ENCODE measurements around the gene POLR1E. TPM values are rescaled to one million over a fixed set of nuclear protein-coding genes. Genes with fewer than 3 reads are reported as not detected.
A peak's percentile ranks its signal among the peaks of the same experiment; 100 is the strongest.

The POLR1E gene
- total RNA-seq, 4 donors from 2014 or later = 16.7 to 22.3 (median 17.6) TPM

DNA sequence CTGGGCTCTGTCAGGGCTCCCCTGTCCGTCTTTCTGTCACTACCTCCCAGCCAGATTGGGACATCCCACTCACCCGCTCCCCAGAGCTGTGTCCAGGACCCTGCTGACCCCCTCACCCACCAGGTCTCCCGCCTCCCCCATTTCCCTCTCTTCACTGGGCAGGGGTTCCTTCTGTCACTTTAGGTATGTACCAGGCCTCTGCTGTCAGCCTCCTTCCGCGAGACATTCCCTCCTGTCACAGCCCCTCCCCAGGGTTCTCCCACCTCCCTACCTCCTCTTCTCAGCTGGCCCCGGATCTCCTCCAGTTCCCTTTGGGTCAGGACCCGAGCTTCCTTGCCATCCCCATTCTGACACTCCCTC lies 488 bp downstream of the POLR1E start:
- Histone ChIP-seq H3K27me3 (no peaks in the 10 kb centered on the region), H3K4me3 (peak overlapping the region; percentile 75 to 89 (median 82)), H3K9me3 (no peaks in the 10 kb centered on the region), H3K36me3 (peaks cover 0 to 25% of the 10 kb centered on the region in 2 donors), H3K27ac (peak overlapping the region; percentile 85 to 89 (median 88)), H3K4me1 (peaks cover 21 to 26% of the 10 kb centered on the region in 2 donors)
- intact Hi-C loops (cut with DNase I; ENCODE audit: low total_unique reads) = loop anchor here (5.0 to 10.0 kb wide), 4 partner anchors 64 to 899 kb away; partner anchors contain the start of genes FBXO10 and GRHPR
- in situ Hi-C loops (cut with MboI; ENCODE audit: low sequenced_read_pairs in 4 of 4) = loop anchor here in 2 of 4 donors (10.0 kb wide), 2 partner anchors 71 to 89 kb away; partner anchors contain the start of gene FBXO10 (in 1 of the 2)
- no peak for TF ChIP-seq POLR2A (IDR thresholded peaks at IDR 0.05)
- TF ChIP-seq, protein P1, sequence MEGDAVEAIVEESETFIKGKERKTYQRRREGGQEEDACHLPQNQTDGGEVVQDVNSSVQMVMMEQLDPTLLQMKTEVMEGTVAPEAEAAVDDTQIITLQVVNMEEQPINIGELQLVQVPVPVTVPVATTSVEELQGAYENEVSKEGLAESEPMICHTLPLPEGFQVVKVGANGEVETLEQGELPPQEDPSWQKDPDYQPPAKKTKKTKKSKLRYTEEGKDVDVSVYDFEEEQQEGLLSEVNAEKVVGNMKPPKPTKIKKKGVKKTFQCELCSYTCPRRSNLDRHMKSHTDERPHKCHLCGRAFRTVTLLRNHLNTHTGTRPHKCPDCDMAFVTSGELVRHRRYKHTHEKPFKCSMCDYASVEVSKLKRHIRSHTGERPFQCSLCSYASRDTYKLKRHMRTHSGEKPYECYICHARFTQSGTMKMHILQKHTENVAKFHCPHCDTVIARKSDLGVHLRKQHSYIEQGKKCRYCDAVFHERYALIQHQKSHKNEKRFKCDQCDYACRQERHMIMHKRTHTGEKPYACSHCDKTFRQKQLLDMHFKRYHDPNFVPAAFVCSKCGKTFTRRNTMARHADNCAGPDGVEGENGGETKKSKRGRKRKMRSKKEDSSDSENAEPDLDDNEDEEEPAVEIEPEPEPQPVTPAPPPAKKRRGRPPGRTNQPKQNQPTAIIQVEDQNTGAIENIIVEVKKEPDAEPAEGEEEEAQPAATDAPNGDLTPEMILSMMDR (IDR thresholded peaks at IDR 0.05 in 4 of 5, conservative IDR thresholded peaks at IDR 0.05 in 1 of 5) = no peak
- no peak for DNase-seq
- ATAC-seq = no peak

- intact Hi-C loops (cut with DNase I; ENCODE audit: low total_unique reads) (loop anchor here (5.0 to 10.0 kb wide), 4 partner anchors 65 to 898 kb away; partner anchors contain the start of genes FBXO10 and GRHPR), in situ Hi-C loops (cut with MboI; ENCODE audit: low sequenced_read_pairs in 4 of 4) (loop anchor here in 2 of 4 donors (10.0 kb wide), 2 partner anchors 72 to 88 kb away; partner anchors contain the start of gene FBXO10 (in 1 of the 2))
- H3K27me3 ChIP-seq = no peaks in the 10 kb centered on the region
- H3K27ac ChIP-seq = peak overlapping the region; percentile 85 to 89 (median 88)
- H3K4me1 ChIP-seq = peaks cover 21 to 26% of the 10 kb centered on the region in 2 donors
- H3K36me3 ChIP-seq = peaks cover 0 to 30% of the 10 kb centered on the region in 2 donors
- peak overlapping the region; percentile 75 to 89 (median 82) for H3K4me3 ChIP-seq
- DNase-seq (no peak), ATAC-seq (no peak)
- H3K9me3 ChIP-seq = no peaks in the 10 kb centered on the region
- TF ChIP-seq POLR2A (IDR thresholded peaks at IDR 0.05) = no peak
- TF ChIP-seq, protein P1 (IDR thresholded peaks at IDR 0.05 in 4 of 5, conservative IDR thresholded peaks at IDR 0.05 in 1 of 5) = no peak
These were observed 1.1 kb downstream of the POLR1E start for GRCh38 chr9:37486616-37487548.

GRCh38 chr9:37491939-37492338 lies 6.2 kb downstream of the POLR1E start:
- TF ChIP-seq, protein P1 (IDR thresholded peaks at IDR 0.05 in 4 of 5, conservative IDR thresholded peaks at IDR 0.05 in 1 of 5) = no peak
- TF ChIP-seq POLR2A (IDR thresholded peaks at IDR 0.05) = no peak
- Histone ChIP-seq H3K4me1 (peaks cover 8 to 11% of the 10 kb centered on the region in 2 donors), H3K36me3 (peaks cover 0 to 75% of the 10 kb centered on the region in 2 donors), H3K27ac (no peak overlapping the region), H3K9me3 (no peaks in the 10 kb centered on the region), H3K27me3 (no peaks in the 10 kb centered on the region), H3K4me3 (no peak overlapping the region)
- ATAC-seq (no peak), DNase-seq (no peak)
- intact Hi-C loops (cut with DNase I; ENCODE audit: low total_unique reads) = no loop called here
- in situ Hi-C loops (cut with MboI; ENCODE audit: low sequenced_read_pairs in 4 of 4) = no loop called here

DNA sequence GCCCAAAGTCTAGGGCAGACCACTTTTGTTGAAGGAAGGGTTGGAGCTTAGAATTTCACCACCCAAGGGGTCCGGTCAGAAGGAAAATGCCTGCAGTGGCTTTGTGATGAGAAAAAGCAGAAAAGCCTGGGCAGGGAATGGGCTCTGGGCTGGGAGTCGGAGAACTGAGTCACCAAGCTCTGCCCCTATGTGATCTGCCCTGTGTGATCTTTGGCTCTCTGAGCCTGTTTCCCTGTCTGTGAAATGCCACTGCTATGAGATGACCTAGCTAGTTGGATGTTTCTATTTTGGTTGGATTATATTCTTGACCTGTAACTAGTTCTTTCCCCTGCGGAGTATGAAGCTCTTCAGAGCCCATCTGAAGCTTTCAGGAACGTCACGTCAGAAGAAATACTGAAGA lies 9.8 kb downstream of the POLR1E start:
- in situ Hi-C loops (cut with MboI; ENCODE audit: low sequenced_read_pairs in 4 of 4) = no loop called here
- ATAC-seq (peak; percentile 42 to 76), DNase-seq (no peak)
- H3K27ac ChIP-seq = peak overlapping the region; percentile 2 to 61 (median 18)
- H3K4me1 ChIP-seq = no peaks in the 10 kb centered on the region
- H3K27me3 ChIP-seq = no peaks in the 10 kb centered on the region
- intact Hi-C loops (cut with DNase I; ENCODE audit: low total_unique reads) = no loop called here
- H3K4me3 ChIP-seq = no peak overlapping the region
- TF ChIP-seq POLR2A (IDR thresholded peaks at IDR 0.05) = no peak
- TF ChIP-seq, protein P1 (IDR thresholded peaks at IDR 0.05 in 4 of 5, conservative IDR thresholded peaks at IDR 0.05 in 1 of 5) = no peak
- no peaks in the 10 kb centered on the region for H3K9me3 ChIP-seq
- peaks cover 8 to 90% of the 10 kb centered on the region in 2 donors for H3K36me3 ChIP-seq
